Smooth muscle cell of the brain vasculature (primary cell): Measurements from ENCODE around the gene GPR82.
"Not testable (repeated sequence)": the region's sequence is repeated elsewhere in the genome, so short reads cannot be mapped to it uniquely, and the experiment has no call there.

Experiments used
- DNase-seq: peaks from one replicate; pipeline ENCODE4 v3.0.0-alpha.2; 2012; ENCODE audit warnings: low read depth, low spot score

The GPR82 gene

GRCh38 chrX:41718481-41719235, 5.3 kb upstream of the GPR82 start:
- no peak for DNase-seq

GRCh38 chrX:41719610-41720009, 4.4 kb upstream of the GPR82 start:
- not testable (repeated sequence) for DNase-seq

- DNase-seq, result no peak
These were observed 3.7 kb upstream of the GPR82 start for GRCh38 chrX:41720125-41720779.

DNA sequence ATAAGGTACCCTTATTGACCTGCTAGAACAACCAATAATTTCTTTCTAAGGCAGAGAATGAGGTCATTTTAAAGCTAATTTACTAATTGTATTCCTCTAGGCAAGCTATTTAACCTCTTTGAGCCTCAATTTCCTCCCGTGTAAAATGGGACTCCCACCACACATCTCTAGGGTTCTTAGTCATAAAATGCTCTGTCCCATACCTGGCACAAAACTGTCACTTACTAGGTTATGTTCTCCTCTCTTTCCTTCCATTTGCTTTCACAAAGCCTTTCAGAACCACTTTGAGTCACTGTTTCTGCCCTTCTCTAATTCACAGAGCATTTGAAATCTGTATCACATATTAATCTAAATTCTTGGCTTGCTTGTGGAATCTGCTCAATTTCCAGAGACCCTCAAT, 2.4 kb upstream of the GPR82 start:
- DNase-seq, result no peak

- no peak for DNase-seq
These were observed 1.8 kb upstream of the GPR82 start for GRCh38 chrX:41722214-41722613.

- DNase-seq, result no peak
These were observed 964 bp upstream of the GPR82 start for GRCh38 chrX:41722816-41723618.

DNA sequence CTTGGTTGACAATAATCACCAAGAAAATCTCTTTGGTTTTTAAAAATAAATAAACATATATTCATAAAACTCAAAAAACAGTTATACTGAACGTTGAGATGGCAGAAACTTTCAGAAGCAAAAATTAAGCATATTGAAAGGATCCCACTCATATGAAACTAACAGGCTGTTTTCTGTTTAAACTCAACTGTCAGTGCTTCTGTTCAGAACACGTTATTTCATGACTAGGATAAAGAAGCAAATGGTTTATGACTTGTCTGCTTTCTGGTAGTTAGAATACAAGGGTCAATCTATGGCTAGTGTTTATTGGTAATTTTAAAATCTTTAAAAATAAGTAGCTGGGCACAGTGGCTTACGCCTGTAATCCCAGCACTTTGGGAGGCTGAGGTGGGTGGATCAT, 4.1 kb downstream of the GPR82 start:
- no peak for DNase-seq

DNA sequence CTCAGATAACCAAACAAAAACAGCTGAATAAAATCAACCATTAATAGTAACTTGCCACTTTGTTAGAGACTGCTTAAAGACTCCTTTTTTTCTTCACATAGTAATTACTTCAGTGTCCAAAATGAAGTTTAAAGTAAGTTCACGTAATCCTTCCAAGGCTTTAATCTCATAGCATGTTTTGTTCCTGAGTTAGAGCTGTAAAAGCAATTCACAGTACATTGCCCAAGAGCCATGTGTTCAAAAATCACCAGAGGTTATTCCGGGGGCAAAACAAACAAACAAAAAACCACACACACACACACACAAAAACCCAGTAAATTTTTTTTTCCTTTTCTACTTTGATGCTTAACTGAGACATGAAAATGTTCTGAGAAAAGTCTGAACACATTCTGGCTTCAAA, 6.1 kb downstream of the GPR82 start:
- no peak for DNase-seq

GRCh38 chrX:41732260-41732659, 8.3 kb downstream of the GPR82 start:
- no peak for DNase-seq

DNA sequence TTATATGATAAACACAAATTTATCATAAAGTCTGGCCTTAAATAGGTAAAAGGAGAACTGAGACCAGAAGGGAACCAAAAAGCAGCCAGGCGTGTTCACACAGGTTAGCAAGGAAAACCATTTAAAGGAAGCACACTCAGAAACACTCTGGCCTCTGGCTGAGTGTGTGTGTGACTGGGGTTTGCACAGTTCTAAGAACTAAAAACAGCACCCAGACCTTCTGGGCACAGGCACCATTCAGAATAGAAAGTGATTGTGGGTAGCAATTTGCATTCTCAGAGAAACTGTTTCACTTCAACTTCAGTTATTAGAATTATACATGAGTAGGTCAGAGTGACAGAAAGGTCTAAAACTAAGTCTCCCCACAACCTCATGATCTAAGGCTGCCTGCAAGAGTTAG, 10.0 kb downstream of the GPR82 start:
- no peak for DNase-seq

- no peak for DNase-seq
These were observed 10.5 kb downstream of the GPR82 start for GRCh38 chrX:41734530-41734929.

DNA sequence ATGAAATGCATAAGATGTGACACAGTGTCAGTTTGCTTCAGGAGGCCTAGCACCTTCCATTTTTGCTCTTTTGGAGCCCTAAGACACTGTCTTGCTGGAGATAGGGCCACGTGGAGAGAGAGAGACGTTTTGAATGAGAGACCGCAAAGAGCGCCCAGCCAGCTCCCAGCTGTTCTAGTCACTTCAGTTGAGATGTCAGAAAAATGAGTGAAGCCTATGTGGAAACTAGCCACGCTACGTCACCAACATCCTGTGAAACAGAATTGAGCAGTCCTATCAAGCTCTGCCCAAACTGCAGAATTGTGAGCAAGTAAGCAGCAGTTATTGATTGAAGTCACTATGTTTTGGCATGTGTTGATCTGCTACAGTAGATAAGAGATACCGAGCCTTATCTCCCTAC, 13.1 kb downstream of the GPR82 start:
- DNase-seq, result no peak

DNA sequence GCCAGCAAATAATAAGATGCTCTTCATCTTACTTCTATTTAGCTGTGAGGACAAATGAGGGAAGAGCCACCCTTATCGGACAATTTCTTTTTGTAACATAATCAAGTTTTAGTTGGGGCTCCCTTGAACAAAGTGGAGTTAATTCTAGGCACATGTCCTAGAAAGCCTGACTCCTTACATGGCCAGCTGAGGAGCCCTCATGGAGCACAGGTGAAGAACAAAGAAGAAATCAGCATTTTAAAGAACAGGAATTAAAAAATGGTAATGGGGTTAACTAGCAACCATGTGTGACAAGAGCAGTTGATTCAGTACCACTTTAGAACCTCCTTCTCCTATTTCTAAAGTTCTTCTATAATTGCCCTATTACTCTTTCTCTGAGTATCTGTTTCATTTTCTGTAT, 15.9 kb downstream of the GPR82 start:
- DNase-seq, result no peak

GRCh38 chrX:41750716-41751115, 26.7 kb downstream of the GPR82 start:
- DNase-seq, result no peak

GRCh38 chrX:41758401-41758800, 34.4 kb downstream of the GPR82 start:
- DNase-seq, result no peak

DNA sequence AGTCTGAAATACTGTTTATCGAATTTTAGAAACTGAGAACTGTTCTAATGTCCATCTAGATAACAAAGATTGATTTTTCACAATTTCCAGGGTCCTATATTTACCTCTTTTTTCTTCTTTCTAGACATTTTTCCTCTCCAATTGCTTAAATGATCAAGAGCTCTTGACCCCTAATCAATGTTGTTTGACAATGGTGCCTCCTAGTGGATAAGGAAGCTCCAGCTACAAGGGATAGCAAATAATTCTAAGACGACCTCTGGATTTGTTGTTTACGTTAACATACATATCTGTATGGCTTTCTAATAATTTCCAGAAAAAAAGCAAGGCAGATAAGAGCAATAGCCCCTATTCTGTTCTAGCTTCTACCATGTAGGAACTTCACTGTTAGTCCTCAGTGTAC, 35.8 kb downstream of the GPR82 start:
- DNase-seq, result no peak

- DNase-seq, result no peak
These were observed 37.2 kb downstream of the GPR82 start for GRCh38 chrX:41761169-41761568.

- no peak for DNase-seq
These were observed 37.7 kb downstream of the GPR82 start for GRCh38 chrX:41761702-41762101.

GRCh38 chrX:41779030-41779564, 55.1 kb downstream of the GPR82 start:
- peak; percentile 45 for DNase-seq
